Loucy (cell line): Measurements from ENCODE around the gene CCDC178.

Source experiments
- H2AFZ ChIP-seq: fragments of 200-600 bp; sonication (generic); 2 replicates; pipeline ENCODE4 v1.6.0; 2016; ENCODE audit warnings: antibody characterized with exemption, mild to moderate bottlenecking, low read length, moderate library complexity
- H3F3A ChIP-seq: fragments of 200-600 bp; 2 replicates; pipeline ENCODE4 v1.6.0; 2016; ENCODE audit warnings: antibody characterized with exemption, low read depth, mild to moderate bottlenecking
- H3K27me3 ChIP-seq: fragments of 200-600 bp; sonication (generic); 2 replicates; pipeline ENCODE4 v1.6.1; 2014; ENCODE audit warnings: low read length, mild to moderate bottlenecking; ENCODE audit not compliant: insufficient read depth, poor library complexity, severe bottlenecking
- H3K36me3 ChIP-seq: fragments of 200-600 bp; sonication (generic); 2 replicates; pipeline ENCODE4 v1.6.1; 2016; ENCODE audit warnings: low read length; ENCODE audit not compliant: insufficient read depth
- H3K4me1 ChIP-seq: fragments of 200-600 bp; sonication (generic); 2 replicates; pipeline ENCODE4 v1.5.1; 2014; ENCODE audit warnings: low read length, mild to moderate bottlenecking; ENCODE audit not compliant: insufficient read depth, poor library complexity, severe bottlenecking
- H3K4me2 ChIP-seq: fragments of 200-600 bp; sonication (generic); 2 replicates; pipeline ENCODE4 v1.6.0; 2014; ENCODE audit warnings: antibody characterized with exemption, low read length, low read depth, mild to moderate bottlenecking; ENCODE audit not compliant: poor library complexity, severe bottlenecking
- H3K4me3 ChIP-seq: fragments of 200-600 bp; sonication (generic); 2 replicates; pipeline ENCODE4 v1.5.1; 2014; ENCODE audit warnings: low read length, mild to moderate bottlenecking, mixed read lengths; ENCODE audit not compliant: poor library complexity, severe bottlenecking
- H3K79me2 ChIP-seq: fragments of 200-600 bp; sonication (generic); 2 replicates; pipeline ENCODE4 v1.6.1; 2014; ENCODE audit warnings: low read length; ENCODE audit not compliant: insufficient read depth
- H3K9ac ChIP-seq: fragments of 200-600 bp; sonication (generic); 2 replicates; pipeline ENCODE4 v1.6.0; 2014; ENCODE audit warnings: mild to moderate bottlenecking, low read depth, low read length, moderate library complexity; ENCODE audit not compliant: poor library complexity, severe bottlenecking
- H3K9me2 ChIP-seq: fragments of 200-600 bp; sonication (generic); replicated peaks from 2 replicates; pipeline ENCODE4 v1.6.1; 2016; ENCODE audit warnings: low read depth, low read length, mixed read lengths
- H3K9me3 ChIP-seq: fragments of 200-600 bp; sonication (generic); 2 replicates; pipeline ENCODE4 v1.6.1; 2014; ENCODE audit warnings: mild to moderate bottlenecking, antibody characterized with exemption, low read length, low read depth; ENCODE audit not compliant: insufficient read depth
- H4K20me1 ChIP-seq: fragments of 200-600 bp; sonication (generic); 2 replicates; pipeline ENCODE4 v1.6.0; 2014; ENCODE audit warnings: antibody characterized with exemption, low read length, mild to moderate bottlenecking; ENCODE audit not compliant: insufficient read depth, poor library complexity, severe bottlenecking
- EZH2phosphoT487 ChIP-seq: fragments of 200-600 bp; IDR thresholded peaks from 2 replicates; pipeline ENCODE4 v1.6.1; 2018; ENCODE audit warnings: antibody characterized with exemption, mild to moderate bottlenecking, moderate library complexity, borderline replicate concordance
- TF ChIP-seq, protein P1 (sequence below): fragments of 200-600 bp; sonication (generic); conservative IDR thresholded peaks from 2 replicates; pipeline ENCODE4 v1.5.1; 2014; ENCODE audit warnings: mild to moderate bottlenecking, antibody characterized with exemption, low read length

CCDC178 gene

DNA sequence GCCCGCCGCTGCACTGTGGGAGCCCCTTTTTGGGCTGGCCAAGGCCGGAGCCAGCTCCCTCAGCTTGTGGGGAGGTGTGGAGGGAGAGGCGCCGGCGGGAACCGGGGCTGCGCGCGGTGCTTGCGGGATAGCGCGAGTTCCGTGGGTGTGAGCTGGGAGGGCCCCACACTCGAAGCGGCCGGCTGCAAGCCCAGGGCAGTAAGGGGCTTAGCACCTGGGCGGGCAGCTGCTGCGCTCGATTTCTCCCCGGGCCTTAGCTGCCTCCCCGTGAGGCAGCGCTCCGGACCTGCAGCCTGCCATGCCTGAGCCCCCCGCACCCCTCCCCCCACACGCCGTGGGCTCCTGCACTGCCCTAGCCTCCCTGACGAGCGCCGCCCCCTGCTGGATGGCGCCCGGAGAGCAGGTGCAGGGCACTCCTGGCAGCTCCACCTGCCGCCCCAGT is 124.4 kb downstream of the CCDC178 start:
- H3K27me3 ChIP-seq = no peaks in the 10 kb centered on the region
- no peaks in the 10 kb centered on the region for H3K36me3 ChIP-seq
- H3K4me1 ChIP-seq = peaks cover 11% of the 10 kb centered on the region
- H3K4me3 ChIP-seq = no peak overlapping the region
- H3K4me2 ChIP-seq = no peak overlapping the region
- H3K9ac ChIP-seq = no peak overlapping the region
- no peak overlapping the region for H2AFZ ChIP-seq
- H3F3A ChIP-seq = no peaks in the 10 kb centered on the region
- TF ChIP-seq, protein P1, sequence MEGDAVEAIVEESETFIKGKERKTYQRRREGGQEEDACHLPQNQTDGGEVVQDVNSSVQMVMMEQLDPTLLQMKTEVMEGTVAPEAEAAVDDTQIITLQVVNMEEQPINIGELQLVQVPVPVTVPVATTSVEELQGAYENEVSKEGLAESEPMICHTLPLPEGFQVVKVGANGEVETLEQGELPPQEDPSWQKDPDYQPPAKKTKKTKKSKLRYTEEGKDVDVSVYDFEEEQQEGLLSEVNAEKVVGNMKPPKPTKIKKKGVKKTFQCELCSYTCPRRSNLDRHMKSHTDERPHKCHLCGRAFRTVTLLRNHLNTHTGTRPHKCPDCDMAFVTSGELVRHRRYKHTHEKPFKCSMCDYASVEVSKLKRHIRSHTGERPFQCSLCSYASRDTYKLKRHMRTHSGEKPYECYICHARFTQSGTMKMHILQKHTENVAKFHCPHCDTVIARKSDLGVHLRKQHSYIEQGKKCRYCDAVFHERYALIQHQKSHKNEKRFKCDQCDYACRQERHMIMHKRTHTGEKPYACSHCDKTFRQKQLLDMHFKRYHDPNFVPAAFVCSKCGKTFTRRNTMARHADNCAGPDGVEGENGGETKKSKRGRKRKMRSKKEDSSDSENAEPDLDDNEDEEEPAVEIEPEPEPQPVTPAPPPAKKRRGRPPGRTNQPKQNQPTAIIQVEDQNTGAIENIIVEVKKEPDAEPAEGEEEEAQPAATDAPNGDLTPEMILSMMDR = no peak
- no peak for TF ChIP-seq EZH2phosphoT487
- H3K9me3 ChIP-seq = no peaks in the 10 kb centered on the region
- H3K79me2 ChIP-seq = no peaks in the 10 kb centered on the region
- H3K9me2 ChIP-seq = no peaks in the 10 kb centered on the region
- no peaks in the 10 kb centered on the region for H4K20me1 ChIP-seq

GRCh38 chr18:33307520-33307919 is 133.0 kb downstream of the CCDC178 start:
- no peak overlapping the region for H3K4me2 ChIP-seq
- H3K36me3 ChIP-seq = no peaks in the 10 kb centered on the region
- no peaks in the 10 kb centered on the region for H3F3A ChIP-seq
- H2AFZ ChIP-seq = no peak overlapping the region
- no peak overlapping the region for H3K4me3 ChIP-seq
- no peaks in the 10 kb centered on the region for H3K4me1 ChIP-seq
- no peaks in the 10 kb centered on the region for H3K9me3 ChIP-seq
- no peaks in the 10 kb centered on the region for H4K20me1 ChIP-seq
- no peaks in the 10 kb centered on the region for H3K79me2 ChIP-seq
- no peaks in the 10 kb centered on the region for H3K9me2 ChIP-seq
- TF ChIP-seq, protein P1 = no peak
- TF ChIP-seq EZH2phosphoT487 = no peak
- H3K27me3 ChIP-seq = no peaks in the 10 kb centered on the region
- no peak overlapping the region for H3K9ac ChIP-seq

DNA sequence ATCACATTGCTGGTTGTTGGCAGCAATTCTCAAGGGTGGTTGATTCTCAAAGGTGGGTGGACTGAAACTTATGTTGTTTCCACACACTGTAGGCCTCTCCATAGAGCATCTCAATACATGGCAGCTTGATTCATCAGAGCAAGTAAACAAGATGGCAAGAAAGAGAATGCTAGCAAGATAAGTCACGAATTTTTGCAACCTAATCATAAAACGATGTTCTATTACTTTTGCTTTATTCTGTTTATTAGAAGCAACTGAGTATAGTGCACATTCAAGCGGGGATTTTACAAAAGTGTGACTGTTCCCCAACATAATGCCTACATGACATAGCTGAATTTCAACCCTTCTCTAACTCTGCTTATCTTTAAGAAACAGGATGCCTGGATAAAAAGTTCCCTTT is 136.2 kb downstream of the CCDC178 start:
- no peaks in the 10 kb centered on the region for H4K20me1 ChIP-seq
- H3K36me3 ChIP-seq = no peaks in the 10 kb centered on the region
- H3F3A ChIP-seq = no peaks in the 10 kb centered on the region
- H3K4me2 ChIP-seq = no peak overlapping the region
- no peak overlapping the region for H3K4me3 ChIP-seq
- no peaks in the 10 kb centered on the region for H3K4me1 ChIP-seq
- no peaks in the 10 kb centered on the region for H3K27me3 ChIP-seq
- H2AFZ ChIP-seq = no peak overlapping the region
- H3K9me2 ChIP-seq = no peaks in the 10 kb centered on the region
- no peak overlapping the region for H3K9ac ChIP-seq
- no peak for TF ChIP-seq EZH2phosphoT487
- TF ChIP-seq, protein P1 = no peak
- H3K79me2 ChIP-seq = no peaks in the 10 kb centered on the region
- no peaks in the 10 kb centered on the region for H3K9me3 ChIP-seq
